Stimulated activated CD4-positive, alpha-beta T cell treated with anti-CD3 and anti-CD28 coated beads, Interleukin-12 subunit alpha, Interleukin-12 subunit beta, amount 100 ng/mL, for 4 hours (primary cell): Measurements from ENCODE around the gene GDF9.

ENCODE experiments used
- DNase-seq: peaks from one replicate; pipeline ENCODE4 v3.0.0-alpha.2; 2020

GDF9 gene

DNA sequence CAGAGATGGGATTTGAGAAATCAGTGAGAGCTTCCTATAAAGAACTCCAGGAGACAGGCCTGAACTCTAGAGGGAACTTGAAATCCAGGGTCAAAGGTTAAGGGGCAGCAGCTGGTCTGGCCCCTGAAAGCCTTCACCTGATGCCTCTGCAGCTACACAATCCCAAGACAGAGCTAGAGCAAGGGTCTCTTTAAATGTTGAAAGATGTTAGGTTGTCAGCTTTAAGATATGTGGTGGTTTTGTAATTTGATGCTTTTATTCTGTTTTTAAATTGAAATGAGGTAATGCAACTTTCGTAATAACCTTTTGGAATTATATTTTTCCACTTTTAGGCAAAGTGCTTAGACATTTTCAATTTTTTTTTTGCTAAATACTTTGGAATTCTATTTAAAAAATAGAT is 50.8 kb downstream of the GDF9 start:
- DNase-seq, result no peak

DNA sequence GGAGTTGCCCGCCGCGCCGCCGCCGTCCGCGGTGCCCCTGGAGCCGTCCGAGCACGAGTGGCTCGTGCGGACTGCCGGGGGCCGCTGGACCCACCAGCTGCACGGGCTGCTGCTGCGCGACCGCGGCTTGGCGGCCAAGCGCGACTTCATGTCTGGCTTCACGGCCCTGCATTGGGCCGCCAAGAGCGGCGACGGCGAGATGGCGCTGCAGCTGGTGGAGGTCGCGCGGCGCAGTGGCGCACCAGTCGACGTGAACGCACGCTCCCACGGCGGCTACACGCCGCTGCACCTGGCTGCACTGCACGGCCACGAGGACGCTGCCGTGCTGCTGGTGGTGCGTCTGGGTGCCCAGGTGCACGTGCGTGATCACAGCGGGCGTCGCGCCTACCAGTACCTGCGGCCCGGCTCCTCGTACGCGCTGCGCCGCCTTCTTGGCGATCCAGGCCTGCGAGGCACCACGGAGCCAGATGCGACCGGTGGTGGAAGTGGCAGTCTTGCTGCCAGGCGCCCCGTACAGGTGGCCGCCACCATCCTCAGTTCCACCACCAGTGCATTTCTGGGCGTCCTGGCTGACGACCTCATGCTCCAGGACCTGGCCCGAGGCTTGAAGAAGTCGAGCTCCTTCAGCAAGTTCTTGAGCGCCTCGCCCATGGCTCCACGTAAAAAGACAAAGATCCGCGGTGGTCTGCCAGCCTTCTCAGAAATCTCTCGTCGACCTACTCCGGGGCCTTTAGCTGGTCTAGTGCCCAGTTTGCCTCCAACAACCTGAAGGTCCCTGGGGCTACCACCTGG is 51.6 kb downstream of the GDF9 start:
- no peak for DNase-seq

DNA sequence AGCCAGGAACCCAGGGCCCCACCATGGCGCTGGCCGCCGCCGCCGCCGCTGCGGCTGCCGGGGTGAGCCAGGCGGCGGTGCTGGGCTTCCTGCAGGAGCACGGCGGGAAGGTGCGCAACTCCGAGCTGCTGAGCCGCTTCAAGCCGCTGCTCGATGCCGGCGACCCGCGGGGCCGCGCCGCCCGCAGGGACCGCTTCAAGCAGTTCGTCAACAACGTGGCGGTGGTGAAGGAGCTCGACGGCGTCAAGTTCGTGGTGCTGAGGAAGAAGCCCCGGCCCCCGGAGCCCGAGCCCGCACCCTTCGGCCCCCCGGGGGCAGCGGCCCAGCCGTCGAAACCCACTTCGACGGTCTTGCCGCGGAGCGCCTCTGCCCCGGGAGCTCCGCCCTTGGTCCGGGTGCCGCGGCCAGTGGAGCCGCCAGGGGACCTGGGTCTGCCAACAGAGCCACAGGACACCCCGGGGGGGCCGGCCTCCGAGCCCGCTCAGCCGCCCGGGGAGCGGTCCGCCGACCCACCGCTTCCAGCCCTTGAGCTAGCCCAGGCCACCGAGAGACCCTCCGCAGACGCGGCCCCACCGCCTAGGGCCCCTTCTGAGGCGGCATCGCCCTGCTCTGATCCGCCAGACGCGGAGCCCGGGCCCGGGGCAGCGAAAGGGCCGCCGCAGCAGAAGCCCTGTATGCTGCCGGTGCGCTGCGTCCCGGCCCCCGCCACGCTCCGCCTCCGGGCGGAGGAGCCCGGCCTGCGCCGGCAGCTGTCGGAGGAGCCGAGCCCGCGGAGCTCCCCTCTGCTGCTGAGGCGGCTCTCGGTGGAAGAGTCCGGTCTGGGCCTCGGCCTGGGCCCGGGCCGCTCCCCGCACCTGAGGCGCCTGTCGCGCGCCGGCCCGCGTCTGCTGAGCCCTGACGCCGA is 52.4 kb downstream of the GDF9 start:
- no peak for DNase-seq

- no peak for DNase-seq
These were observed 53.3 kb downstream of the GDF9 start, which contains the start of gene SOWAHA for GRCh38 chr5:132812781-132813598. TSS of gene SOWAHA (plus strand) at chr5:132813302. CDS start at chr5:132813622, 320 bp downstream.

DNA sequence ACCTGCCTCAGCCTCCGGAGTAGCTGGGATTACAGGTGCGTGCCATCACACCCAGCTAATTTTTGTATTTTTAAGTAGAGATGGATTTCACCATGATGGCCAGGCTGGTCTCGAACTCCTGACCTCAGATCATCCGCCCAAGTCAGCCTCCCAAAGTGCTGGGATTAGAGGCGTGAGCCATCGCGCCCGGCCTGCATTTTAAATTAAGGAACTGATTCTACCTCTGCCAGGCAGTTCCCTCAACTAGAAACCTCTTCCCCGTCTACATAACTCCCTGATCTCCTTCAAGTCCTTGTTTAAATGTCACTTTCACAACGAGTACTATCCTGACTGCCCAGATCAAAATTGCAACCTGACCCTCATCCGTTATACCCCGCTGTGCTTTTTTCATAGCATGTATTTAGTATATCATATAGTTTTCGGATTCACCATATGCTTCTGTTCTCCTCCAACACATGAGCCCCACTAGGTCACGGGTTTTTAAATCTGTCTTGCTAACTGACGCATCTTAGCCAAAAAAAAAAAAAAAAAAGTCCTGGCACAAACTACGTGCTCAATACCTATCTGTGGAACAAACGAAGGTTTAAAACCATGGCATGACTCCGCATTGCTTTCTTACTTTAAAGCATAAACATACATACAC is 54.0 kb downstream of the GDF9 start:
- no peak for DNase-seq
